Neutrophil (primary cell): ENCODE data around the gene ANTXR2.

ENCODE experiments used
- H3K27ac ChIP-seq: fragments of 200-600 bp; sonication (generic); 2 replicates; pipeline ENCODE4 v1.5.1; 2016; ENCODE audit warnings: mild to moderate bottlenecking, moderate library complexity
- H3K27me3 ChIP-seq: fragments of 200-600 bp; sonication (generic); 2 replicates; pipeline ENCODE4 v1.6.0; 2016; ENCODE audit warnings: mild to moderate bottlenecking
- H3K36me3 ChIP-seq: fragments of 200-600 bp; sonication (generic); 2 replicates; pipeline ENCODE4 v1.5.1; 2017
- H3K4me1 ChIP-seq, 2 experiments: fragments of 200-600 bp in 1 of 2; sonication (generic) in 1 of 2; 1 replicate in 1 of 2; 2 replicates in 1 of 2; pipeline versions ENCODE4 v1.5.1 to v1.6.1; 2013 to 2016; ENCODE audit warnings: low read depth in 1 of 2, low read length in 1 of 2, mild to moderate bottlenecking in 1 of 2, moderate library complexity in 1 of 2; ENCODE audit not compliant: control insufficient read depth in 1 of 2, insufficient read depth in 1 of 2
- H3K4me3 ChIP-seq, 2 experiments: fragments of 200-600 bp in 1 of 2; sonication (generic) in 1 of 2; 1 replicate in 1 of 2; 2 replicates in 1 of 2; pipeline ENCODE4 v1.5.1; 2013 to 2016; ENCODE audit warnings: low read depth in 1 of 2, low read length in 1 of 2, mild to moderate bottlenecking in 1 of 2, moderate library complexity in 1 of 2
- H3K9me3 ChIP-seq: fragments of 200-600 bp; sonication (generic); 2 replicates; pipeline ENCODE4 v1.5.1; 2016
- TF ChIP-seq, protein P1 (sequence below): fragments of 200-600 bp; sonication (generic); IDR thresholded peaks from 2 replicates; pipeline ENCODE4 v1.5.1; 2016; ENCODE audit warnings: antibody characterized with exemption

Gene ANTXR2

GRCh38 chr4:79865201-79865597, 207.8 kb downstream of the ANTXR2 start:
- no peak overlapping the region for H3K27ac ChIP-seq
- H3K4me1 ChIP-seq, result no peaks in the 10 kb centered on the region
- TF ChIP-seq, protein P1, sequence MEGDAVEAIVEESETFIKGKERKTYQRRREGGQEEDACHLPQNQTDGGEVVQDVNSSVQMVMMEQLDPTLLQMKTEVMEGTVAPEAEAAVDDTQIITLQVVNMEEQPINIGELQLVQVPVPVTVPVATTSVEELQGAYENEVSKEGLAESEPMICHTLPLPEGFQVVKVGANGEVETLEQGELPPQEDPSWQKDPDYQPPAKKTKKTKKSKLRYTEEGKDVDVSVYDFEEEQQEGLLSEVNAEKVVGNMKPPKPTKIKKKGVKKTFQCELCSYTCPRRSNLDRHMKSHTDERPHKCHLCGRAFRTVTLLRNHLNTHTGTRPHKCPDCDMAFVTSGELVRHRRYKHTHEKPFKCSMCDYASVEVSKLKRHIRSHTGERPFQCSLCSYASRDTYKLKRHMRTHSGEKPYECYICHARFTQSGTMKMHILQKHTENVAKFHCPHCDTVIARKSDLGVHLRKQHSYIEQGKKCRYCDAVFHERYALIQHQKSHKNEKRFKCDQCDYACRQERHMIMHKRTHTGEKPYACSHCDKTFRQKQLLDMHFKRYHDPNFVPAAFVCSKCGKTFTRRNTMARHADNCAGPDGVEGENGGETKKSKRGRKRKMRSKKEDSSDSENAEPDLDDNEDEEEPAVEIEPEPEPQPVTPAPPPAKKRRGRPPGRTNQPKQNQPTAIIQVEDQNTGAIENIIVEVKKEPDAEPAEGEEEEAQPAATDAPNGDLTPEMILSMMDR, result no peak
- H3K4me3 ChIP-seq, result no peak overlapping the region
- no peaks in the 10 kb centered on the region for H3K9me3 ChIP-seq
- H3K27me3 ChIP-seq, result peaks cover 8% of the 10 kb centered on the region
- no peaks in the 10 kb centered on the region for H3K36me3 ChIP-seq

DNA sequence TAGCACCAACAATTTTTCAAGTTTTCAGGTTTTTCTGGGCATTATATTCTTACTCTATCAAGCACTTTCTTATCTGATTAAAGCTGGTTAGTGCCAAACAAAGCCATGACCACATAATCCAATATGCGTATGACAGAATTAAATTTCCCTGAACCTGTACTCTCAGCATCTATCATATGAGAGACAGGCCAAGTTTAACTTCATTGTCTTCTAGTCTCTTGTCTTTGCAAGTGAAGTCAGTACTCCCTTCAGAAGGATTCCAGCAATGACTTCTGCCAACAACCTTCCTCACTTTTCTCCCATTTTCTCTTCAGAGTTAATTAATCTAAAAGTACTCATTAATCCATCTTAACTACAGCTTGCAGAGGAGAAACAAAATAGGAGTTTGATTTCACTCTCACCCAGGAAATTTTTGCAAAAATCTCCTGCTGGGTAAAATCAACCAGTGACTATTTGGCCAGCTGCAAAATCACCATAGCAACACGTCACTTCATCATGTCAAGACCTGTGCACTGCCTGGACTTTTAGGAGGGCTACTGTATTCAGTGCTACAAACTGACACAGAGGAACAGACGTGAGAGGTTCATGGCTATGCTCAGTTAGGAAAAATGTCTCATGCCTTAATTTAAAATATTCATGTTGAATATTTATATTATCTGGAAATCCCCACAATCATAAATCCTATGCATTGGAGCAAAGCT, 208.4 kb downstream of the ANTXR2 start:
- no peaks in the 10 kb centered on the region for H3K36me3 ChIP-seq
- no peaks in the 10 kb centered on the region for H3K4me1 ChIP-seq
- peaks cover 8% of the 10 kb centered on the region for H3K27me3 ChIP-seq
- H3K9me3 ChIP-seq, result no peaks in the 10 kb centered on the region
- TF ChIP-seq, protein P1, result no peak
- no peak overlapping the region for H3K4me3 ChIP-seq
- no peak overlapping the region for H3K27ac ChIP-seq

DNA sequence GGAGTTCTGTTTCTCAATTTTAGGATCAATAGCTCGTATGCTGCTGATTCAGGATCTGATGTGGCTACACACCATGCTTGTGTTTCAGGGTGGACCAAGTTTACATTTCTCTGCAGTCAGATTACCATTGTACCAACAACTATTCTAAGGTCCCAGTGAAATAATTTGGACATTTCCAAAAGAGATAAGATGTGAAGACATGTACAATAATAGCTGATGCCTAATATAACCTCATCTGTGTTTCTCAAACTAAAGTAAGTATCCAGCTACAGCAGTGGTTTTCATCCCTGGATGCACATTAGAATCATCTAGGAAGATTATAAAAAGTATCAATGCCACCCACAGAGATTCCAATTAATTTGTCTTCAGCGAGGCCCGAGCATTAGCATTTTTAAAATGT, 209.7 kb downstream of the ANTXR2 start:
- Histone ChIP-seq H3K9me3 (no peaks in the 10 kb centered on the region), H3K36me3 (no peaks in the 10 kb centered on the region), H3K4me1 (no peaks in the 10 kb centered on the region), H3K4me3 (no peak overlapping the region), H3K27me3 (peaks cover 8% of the 10 kb centered on the region), H3K27ac (no peak overlapping the region)
- TF ChIP-seq, protein P1, result no peak

- Histone ChIP-seq H3K36me3 (no peaks in the 10 kb centered on the region), H3K4me3 (no peak overlapping the region), H3K9me3 (no peaks in the 10 kb centered on the region), H3K27ac (no peak overlapping the region), H3K27me3 (peaks cover 8% of the 10 kb centered on the region), H3K4me1 (no peaks in the 10 kb centered on the region)
- TF ChIP-seq, protein P1, result no peak
Observed at GRCh38 chr4:79862821-79863220, 210.2 kb downstream of the ANTXR2 start.

DNA sequence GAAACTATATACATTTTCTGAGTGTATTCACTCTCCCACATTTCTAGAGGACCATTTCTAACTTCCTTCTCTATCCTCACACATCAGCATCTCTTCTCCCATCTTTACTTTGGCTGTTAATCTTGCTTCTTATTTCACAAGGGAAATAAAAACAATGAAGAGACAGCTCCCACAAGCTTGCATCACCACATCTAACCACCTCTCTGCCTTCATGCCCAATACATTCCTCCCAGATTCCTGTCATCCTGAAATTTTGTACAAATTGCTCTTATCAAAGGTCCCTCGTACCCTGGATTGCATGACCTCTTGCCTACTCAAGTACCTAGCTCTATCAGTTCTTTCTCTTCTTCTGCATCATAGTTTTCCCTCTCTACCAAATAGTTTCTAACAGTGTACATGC, 215.2 kb downstream of the ANTXR2 start:
- no peaks in the 10 kb centered on the region for H3K4me1 ChIP-seq
- H3K36me3 ChIP-seq, result no peaks in the 10 kb centered on the region
- H3K4me3 ChIP-seq, result no peak overlapping the region
- H3K27ac ChIP-seq, result no peak overlapping the region
- TF ChIP-seq, protein P1, result no peak
- no peaks in the 10 kb centered on the region for H3K27me3 ChIP-seq
- H3K9me3 ChIP-seq, result no peaks in the 10 kb centered on the region
